ENCODE results near the gene RAD51AP2. TPM values are rescaled to one million over a fixed set of nuclear protein-coding genes. Genes with fewer than 3 reads are reported as not detected.
A peak's percentile ranks its signal among the peaks of the same experiment; 100 is the strongest.
"Not testable (repeated sequence)": the region's sequence is repeated elsewhere in the genome, so short reads cannot be mapped to it uniquely, and the experiment has no call there.

RAD51AP2 gene
- total RNA-seq, 1 donor from 2014 or later, result not detected

- Histone ChIP-seq H3K27me3 (no peaks in the 10 kb centered on the region), H3K27ac (peak overlapping the region in 1 of 2 donors; percentile 20), H3K36me3 (no peaks in the 10 kb centered on the region), H3K4me3 (peak overlapping the region; percentile 42 to 61), H3K4me1 (peaks cover 0 to 3% of the 10 kb centered on the region in 2 donors), H3K9me3 (no peaks in the 10 kb centered on the region)
- TF ChIP-seq CTCF (IDR thresholded peaks at IDR 0.05), result no peak
- intact Hi-C loops (cut with DNase I), result loop anchor here (1.0 kb wide), 1 partner anchor 237 kb away; the partner anchor contains the start of gene GEN1
- DNase-seq (ENCODE audit: low spot score in 2 of 2), result no peak
These were observed 594 bp downstream of the RAD51AP2 start for GRCh38 chr2:17517481-17518211.

DNA sequence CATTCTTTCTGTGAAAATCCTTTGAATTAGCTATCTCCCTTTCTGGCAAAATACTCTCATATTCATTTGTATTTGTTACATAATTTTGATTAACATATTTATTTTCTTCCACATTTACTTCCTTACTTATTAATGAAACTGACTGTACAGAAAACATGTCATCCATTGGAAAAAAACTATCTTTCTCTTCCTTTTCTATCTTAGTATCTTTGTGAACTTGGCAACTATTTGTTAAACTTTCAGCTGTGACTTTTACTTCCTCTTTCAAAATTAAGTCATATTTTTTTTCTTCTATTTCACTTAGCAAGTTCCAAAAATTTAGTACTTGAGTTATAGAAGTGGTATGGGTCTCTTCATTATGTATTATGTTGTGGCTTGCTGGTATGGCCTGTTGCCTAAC lies 2.6 kb downstream of the RAD51AP2 start:
- TF ChIP-seq CTCF (IDR thresholded peaks at IDR 0.05), result no peak
- Histone ChIP-seq H3K27me3 (no peaks in the 10 kb centered on the region), H3K9me3 (no peaks in the 10 kb centered on the region), H3K4me1 (peaks cover 0 to 3% of the 10 kb centered on the region in 2 donors), H3K4me3 (no peak overlapping the region), H3K27ac (no peak overlapping the region), H3K36me3 (no peaks in the 10 kb centered on the region)
- intact Hi-C loops (cut with DNase I), result no loop called here
- no peak for DNase-seq (ENCODE audit: low spot score in 2 of 2)

DNA sequence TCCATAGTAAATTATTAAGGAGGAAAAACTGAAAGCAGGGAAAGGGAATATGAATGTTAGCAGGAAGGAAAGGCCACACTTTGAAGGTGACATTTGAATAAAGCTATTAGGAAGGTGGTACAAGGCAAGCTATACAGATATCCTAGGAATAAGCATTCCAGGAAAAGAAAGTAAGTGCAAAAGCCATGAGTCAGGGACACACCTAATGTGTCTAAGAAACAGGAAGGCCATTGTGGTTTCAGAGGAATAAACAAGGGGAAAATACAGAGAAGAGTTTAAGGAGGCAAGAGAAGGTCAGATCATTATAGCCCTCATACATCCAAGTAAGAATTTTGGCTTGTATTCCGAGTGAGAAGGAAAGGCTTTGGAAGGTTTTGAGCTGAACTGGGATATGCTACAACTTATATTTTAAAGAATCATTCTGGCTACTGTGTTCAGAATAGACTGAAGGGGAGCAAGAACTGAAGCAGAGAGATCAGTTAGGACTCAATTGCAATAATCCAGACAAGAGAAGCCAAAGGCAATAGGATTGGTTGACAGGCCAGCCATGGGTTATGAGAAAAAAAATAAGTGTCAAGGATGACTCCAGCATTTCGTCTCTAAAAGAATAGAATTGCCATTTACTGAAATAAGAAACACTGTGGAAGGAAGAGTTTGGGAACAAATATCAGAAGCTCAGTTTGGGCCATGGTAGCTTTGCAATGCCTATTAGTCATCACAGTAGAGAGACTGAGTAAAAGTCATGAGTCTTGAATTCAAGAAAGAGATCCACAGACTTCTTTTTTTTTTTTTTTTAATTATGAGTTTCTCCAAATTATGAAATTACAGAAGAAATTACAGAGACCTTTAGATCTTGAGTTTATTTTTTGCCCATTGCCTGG lies 11.3 kb downstream of the RAD51AP2 start:
- no peak overlapping the region for H3K4me3 ChIP-seq
- no peaks in the 10 kb centered on the region for H3K27me3 ChIP-seq
- no peak for TF ChIP-seq CTCF (IDR thresholded peaks at IDR 0.05)
- H3K36me3 ChIP-seq, result no peaks in the 10 kb centered on the region
- no peaks in the 10 kb centered on the region for H3K9me3 ChIP-seq
- intact Hi-C loops (cut with DNase I), result no loop called here
- no peaks in the 10 kb centered on the region for H3K4me1 ChIP-seq
- no peak overlapping the region for H3K27ac ChIP-seq
- DNase-seq (ENCODE audit: low spot score in 2 of 2), result no peak

DNA sequence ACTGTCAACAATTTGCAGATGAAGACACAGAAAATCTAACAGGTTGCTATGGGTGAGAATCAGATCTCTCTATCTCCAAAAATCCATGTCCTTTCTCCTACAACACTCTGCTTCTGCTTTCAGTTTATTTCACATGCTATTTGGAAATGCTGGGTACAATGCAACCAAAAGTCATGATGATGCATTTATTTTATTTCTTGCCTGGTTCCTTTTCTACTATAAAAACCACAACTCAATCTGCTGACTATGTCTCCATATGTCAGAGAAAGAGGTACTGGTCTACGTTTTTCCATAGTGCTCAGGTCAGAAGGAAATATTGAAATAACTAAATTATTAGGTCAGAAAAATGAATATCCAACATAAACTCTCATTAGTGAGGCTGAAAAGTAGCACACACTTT lies 20.5 kb downstream of the RAD51AP2 start:
- DNase-seq (ENCODE audit: low spot score in 2 of 2), result no peak
- no peaks in the 10 kb centered on the region for H3K9me3 ChIP-seq
- H3K27ac ChIP-seq, result no peak overlapping the region
- no peak for TF ChIP-seq CTCF (IDR thresholded peaks at IDR 0.05)
- H3K27me3 ChIP-seq, result no peaks in the 10 kb centered on the region
- H3K4me3 ChIP-seq, result no peak overlapping the region
- H3K36me3 ChIP-seq, result no peaks in the 10 kb centered on the region
- H3K4me1 ChIP-seq, result no peaks in the 10 kb centered on the region
- intact Hi-C loops (cut with DNase I), result no loop called here

DNA sequence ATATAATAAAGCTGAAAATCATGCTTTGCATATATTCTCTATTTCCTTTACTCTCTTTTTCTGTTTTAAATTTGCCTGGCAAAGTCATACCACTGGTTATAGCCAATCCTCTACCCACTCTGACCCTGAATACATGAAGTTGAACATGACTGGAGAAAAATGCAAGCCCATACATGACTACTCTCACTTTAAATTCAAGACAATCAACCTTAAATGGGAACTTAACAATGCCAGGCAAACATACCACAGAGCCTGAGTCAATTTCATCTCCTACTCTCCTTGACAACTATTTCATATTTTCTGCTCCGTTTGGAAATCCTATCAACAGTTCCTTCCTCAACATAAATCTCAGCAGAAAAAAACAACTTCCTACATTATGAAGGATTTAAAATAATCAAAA lies 22.6 kb downstream of the RAD51AP2 start:
- Histone ChIP-seq H3K27me3 (no peaks in the 10 kb centered on the region), H3K4me3 (no peak overlapping the region), H3K4me1 (no peaks in the 10 kb centered on the region), H3K36me3 (no peaks in the 10 kb centered on the region), H3K9me3 (no peaks in the 10 kb centered on the region), H3K27ac (no peak overlapping the region)
- intact Hi-C loops (cut with DNase I), result no loop called here
- no peak for DNase-seq (ENCODE audit: low spot score in 2 of 2)
- no peak for TF ChIP-seq CTCF (IDR thresholded peaks at IDR 0.05)

- H3K27ac ChIP-seq; H3K9me3 ChIP-seq; H3K27me3 ChIP-seq; H3K4me3 ChIP-seq; DNase-seq (ENCODE audit: low spot score in 2 of 2); H3K36me3 ChIP-seq; H3K4me1 ChIP-seq; intact Hi-C loops (cut with DNase I): not testable (repeated sequence)
These were observed 28.1 kb downstream of the RAD51AP2 start for GRCh38 chr2:17490165-17490564.

DNA sequence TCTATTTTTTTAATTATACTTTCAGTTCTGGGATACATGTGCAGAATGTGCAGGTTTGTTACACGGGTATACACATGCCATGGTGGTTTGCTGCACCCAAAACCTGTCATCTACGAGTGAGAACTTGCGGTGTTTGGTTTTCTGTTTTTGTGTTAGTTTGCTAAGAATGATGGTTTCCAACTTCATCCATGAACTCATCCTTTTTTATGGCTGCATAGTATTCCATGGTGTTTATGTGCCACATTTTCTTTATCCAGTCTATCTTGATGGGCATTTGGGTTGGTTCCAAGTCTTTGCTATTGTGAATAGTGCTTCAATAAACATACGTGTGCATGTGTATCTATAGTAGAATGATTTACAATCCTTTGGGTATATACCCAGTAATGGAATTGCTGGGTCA lies 29.6 kb downstream of the RAD51AP2 start:
- H3K9me3 ChIP-seq; intact Hi-C loops (cut with DNase I); H3K36me3 ChIP-seq; H3K27ac ChIP-seq; H3K4me3 ChIP-seq; H3K4me1 ChIP-seq; DNase-seq (ENCODE audit: low spot score in 2 of 2); H3K27me3 ChIP-seq: not testable (repeated sequence)
